OCI-LY3 (cell line): Measurements from ENCODE around the gene TTYH3.

Experiments used
- EZH2phosphoT487 ChIP-seq: fragments of 200-600 bp; shearing (Covaris generic); IDR thresholded peaks from 2 replicates; pipeline ENCODE4 v1.6.1; 2018; ENCODE audit warnings: antibody characterized with exemption, mixed run types, low read depth
- TF ChIP-seq, protein P1 (sequence below): fragments of 200-600, 300-600 bp; sonication (generic); IDR thresholded peaks from 2 replicates; pipeline ENCODE4 v1.5.1; 2014; ENCODE audit warnings: antibody characterized with exemption, low read length, low read depth

DNA sequence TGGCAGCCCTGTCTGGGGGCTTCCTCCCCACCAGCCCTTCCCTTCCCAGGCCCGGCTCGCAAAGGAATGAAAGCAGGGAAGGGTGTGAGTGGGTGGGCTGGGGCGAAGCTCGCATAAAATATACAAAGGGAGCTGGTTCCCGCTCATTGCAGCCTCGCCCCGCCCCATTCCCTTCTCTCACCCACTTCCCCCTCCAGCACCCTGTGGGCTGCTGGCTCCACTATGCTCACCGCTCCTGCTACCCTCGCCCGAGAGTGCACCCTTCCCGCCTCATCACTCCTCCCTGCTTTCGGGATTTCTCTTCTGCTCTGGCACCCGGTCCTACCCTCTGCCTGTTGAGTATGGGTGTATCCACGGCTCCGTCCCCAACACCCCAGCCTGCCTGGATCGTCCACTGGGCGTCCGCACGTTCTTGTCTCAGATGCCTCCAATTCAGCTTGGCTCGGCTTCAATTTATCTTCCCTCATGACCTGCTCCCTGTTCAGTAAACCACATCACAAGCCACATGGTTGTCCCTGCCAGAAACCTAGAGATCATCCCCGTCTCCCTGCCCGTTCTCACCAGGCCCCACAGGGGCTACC, 14.4 kb upstream of the TTYH3 start:
- TF ChIP-seq, protein P1, sequence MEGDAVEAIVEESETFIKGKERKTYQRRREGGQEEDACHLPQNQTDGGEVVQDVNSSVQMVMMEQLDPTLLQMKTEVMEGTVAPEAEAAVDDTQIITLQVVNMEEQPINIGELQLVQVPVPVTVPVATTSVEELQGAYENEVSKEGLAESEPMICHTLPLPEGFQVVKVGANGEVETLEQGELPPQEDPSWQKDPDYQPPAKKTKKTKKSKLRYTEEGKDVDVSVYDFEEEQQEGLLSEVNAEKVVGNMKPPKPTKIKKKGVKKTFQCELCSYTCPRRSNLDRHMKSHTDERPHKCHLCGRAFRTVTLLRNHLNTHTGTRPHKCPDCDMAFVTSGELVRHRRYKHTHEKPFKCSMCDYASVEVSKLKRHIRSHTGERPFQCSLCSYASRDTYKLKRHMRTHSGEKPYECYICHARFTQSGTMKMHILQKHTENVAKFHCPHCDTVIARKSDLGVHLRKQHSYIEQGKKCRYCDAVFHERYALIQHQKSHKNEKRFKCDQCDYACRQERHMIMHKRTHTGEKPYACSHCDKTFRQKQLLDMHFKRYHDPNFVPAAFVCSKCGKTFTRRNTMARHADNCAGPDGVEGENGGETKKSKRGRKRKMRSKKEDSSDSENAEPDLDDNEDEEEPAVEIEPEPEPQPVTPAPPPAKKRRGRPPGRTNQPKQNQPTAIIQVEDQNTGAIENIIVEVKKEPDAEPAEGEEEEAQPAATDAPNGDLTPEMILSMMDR = no peak
- TF ChIP-seq EZH2phosphoT487 = no peak
